Liver (tissue), 3 donors: ENCODE data around the gene ZNF600.

ENCODE experiments used
- EGR1 ChIP-seq, 2 donors: IDR thresholded peaks; 2 replicates each; pipeline ENCODE4 v1.6.1; 2016 to 2018; ENCODE audit warnings: antibody characterized with exemption in 2 of 2, low read depth in 2 of 2
- GABPA ChIP-seq, 2 donors: IDR thresholded peaks in 1 of 2; conservative IDR thresholded peaks in 1 of 2; 2 replicates each; pipeline ENCODE4 v1.6.1; 2016; ENCODE audit warnings: antibody characterized with exemption in 2 of 2, mild to moderate bottlenecking in 1 of 2, moderate library complexity in 1 of 2
- JUND ChIP-seq, 2 donors: IDR thresholded peaks; 2 replicates each; pipeline ENCODE4 v1.6.1; 2016; ENCODE audit warnings: antibody characterized with exemption in 2 of 2
- RAD21 ChIP-seq, 2 donors: IDR thresholded peaks; 2 replicates each; pipeline ENCODE4 v1.6.1; 2016; ENCODE audit warnings: antibody characterized with exemption in 2 of 2, mild to moderate bottlenecking in 2 of 2
- RXRA ChIP-seq, 2 donors: IDR thresholded peaks; 2 replicates each; pipeline ENCODE4 v1.6.1; 2017 to 2018; ENCODE audit warnings: antibody characterized with exemption in 2 of 2, mild to moderate bottlenecking in 1 of 2
- TAF1 ChIP-seq: conservative IDR thresholded peaks from 2 replicates; pipeline ENCODE4 v1.6.1; 2016; ENCODE audit warnings: antibody characterized with exemption, mild to moderate bottlenecking
- YY1 ChIP-seq: IDR thresholded peaks from 2 replicates; pipeline ENCODE4 v1.6.1; 2016; ENCODE audit warnings: antibody characterized with exemption, mild to moderate bottlenecking
- TF ChIP-seq, protein P1 (sequence below): fragments of 150-350 bp; IDR thresholded peaks from 2 replicates; pipeline ENCODE4 v1.5.1; 2017; ENCODE audit warnings: improper control_type of control experiment, low read depth, low read length; ENCODE audit not compliant: missing input control
- TF ChIP-seq, protein P2 (sequence below): IDR thresholded peaks from 2 replicates; pipeline ENCODE4 v1.6.1; 2016; ENCODE audit warnings: antibody characterized with exemption
- TF ChIP-seq, protein P3 (sequence below): IDR thresholded peaks from 2 replicates; pipeline ENCODE4 v1.6.1; 2016; ENCODE audit warnings: antibody characterized with exemption
- TF ChIP-seq, protein P4 (sequence below): IDR thresholded peaks from 2 replicates; pipeline ENCODE4 v1.6.1; 2016; ENCODE audit warnings: antibody characterized with exemption
- donor health status: healthy.
- donor health status: healthy.

DNA sequence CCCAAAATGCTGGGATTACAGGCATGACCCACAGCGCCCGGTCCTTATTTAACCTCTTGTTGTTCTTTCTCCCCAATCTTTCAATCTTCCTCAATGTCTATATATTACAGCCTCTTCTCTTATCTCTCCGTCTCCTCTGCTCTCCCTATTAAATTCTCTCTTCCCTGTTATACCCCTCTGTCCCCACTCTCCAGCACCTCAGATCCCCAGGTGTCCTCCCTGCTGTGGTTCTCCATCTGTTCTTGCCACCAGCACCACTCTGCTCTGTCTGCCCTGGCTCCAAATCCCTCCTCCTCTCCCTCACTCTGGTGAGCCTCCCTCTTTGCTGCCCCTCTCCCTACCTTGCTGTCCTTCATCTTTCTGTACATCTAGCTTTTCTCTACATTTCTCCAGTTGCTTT lies 1.1 kb downstream of the ZNF600 start:
- TF ChIP-seq, protein P1, sequence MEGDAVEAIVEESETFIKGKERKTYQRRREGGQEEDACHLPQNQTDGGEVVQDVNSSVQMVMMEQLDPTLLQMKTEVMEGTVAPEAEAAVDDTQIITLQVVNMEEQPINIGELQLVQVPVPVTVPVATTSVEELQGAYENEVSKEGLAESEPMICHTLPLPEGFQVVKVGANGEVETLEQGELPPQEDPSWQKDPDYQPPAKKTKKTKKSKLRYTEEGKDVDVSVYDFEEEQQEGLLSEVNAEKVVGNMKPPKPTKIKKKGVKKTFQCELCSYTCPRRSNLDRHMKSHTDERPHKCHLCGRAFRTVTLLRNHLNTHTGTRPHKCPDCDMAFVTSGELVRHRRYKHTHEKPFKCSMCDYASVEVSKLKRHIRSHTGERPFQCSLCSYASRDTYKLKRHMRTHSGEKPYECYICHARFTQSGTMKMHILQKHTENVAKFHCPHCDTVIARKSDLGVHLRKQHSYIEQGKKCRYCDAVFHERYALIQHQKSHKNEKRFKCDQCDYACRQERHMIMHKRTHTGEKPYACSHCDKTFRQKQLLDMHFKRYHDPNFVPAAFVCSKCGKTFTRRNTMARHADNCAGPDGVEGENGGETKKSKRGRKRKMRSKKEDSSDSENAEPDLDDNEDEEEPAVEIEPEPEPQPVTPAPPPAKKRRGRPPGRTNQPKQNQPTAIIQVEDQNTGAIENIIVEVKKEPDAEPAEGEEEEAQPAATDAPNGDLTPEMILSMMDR = no peak
- TF ChIP-seq YY1 (no peak), JUND (IDR thresholded peaks at IDR 0.05) (no peak), RXRA (IDR thresholded peaks at IDR 0.05) (no peak), EGR1 (IDR thresholded peaks at IDR 0.05; ENCODE audit: low read depth in 2 of 2) (no peak), RAD21 (IDR thresholded peaks at IDR 0.05) (no peak), TAF1 (no peak), GABPA (IDR thresholded peaks at IDR 0.05 in 1 of 2, conservative IDR thresholded peaks at IDR 0.05 in 1 of 2) (no peak)
- TF ChIP-seq, protein P2, sequence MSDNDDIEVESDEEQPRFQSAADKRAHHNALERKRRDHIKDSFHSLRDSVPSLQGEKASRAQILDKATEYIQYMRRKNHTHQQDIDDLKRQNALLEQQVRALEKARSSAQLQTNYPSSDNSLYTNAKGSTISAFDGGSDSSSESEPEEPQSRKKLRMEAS = no peak
- TF ChIP-seq, protein P3, sequence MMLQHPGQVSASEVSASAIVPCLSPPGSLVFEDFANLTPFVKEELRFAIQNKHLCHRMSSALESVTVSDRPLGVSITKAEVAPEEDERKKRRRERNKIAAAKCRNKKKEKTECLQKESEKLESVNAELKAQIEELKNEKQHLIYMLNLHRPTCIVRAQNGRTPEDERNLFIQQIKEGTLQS = no peak
- TF ChIP-seq, protein P4, sequence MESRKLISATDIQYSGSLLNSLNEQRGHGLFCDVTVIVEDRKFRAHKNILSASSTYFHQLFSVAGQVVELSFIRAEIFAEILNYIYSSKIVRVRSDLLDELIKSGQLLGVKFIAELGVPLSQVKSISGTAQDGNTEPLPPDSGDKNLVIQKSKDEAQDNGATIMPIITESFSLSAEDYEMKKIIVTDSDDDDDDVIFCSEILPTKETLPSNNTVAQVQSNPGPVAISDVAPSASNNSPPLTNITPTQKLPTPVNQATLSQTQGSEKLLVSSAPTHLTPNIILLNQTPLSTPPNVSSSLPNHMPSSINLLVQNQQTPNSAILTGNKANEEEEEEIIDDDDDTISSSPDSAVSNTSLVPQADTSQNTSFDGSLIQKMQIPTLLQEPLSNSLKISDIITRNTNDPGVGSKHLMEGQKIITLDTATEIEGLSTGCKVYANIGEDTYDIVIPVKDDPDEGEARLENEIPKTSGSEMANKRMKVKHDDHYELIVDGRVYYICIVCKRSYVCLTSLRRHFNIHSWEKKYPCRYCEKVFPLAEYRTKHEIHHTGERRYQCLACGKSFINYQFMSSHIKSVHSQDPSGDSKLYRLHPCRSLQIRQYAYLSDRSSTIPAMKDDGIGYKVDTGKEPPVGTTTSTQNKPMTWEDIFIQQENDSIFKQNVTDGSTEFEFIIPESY = no peak
